ENCODE results near the gene PPIP5K1. TPM values are rescaled to one million over a fixed set of nuclear protein-coding genes. Genes with fewer than 3 reads are reported as not detected.

Gene PPIP5K1
- total and polyA plus RNA-seq, 2 of the 4 experiments (the other 2 are of a cell fraction) = 12.7 to 14.2 TPM

DNA sequence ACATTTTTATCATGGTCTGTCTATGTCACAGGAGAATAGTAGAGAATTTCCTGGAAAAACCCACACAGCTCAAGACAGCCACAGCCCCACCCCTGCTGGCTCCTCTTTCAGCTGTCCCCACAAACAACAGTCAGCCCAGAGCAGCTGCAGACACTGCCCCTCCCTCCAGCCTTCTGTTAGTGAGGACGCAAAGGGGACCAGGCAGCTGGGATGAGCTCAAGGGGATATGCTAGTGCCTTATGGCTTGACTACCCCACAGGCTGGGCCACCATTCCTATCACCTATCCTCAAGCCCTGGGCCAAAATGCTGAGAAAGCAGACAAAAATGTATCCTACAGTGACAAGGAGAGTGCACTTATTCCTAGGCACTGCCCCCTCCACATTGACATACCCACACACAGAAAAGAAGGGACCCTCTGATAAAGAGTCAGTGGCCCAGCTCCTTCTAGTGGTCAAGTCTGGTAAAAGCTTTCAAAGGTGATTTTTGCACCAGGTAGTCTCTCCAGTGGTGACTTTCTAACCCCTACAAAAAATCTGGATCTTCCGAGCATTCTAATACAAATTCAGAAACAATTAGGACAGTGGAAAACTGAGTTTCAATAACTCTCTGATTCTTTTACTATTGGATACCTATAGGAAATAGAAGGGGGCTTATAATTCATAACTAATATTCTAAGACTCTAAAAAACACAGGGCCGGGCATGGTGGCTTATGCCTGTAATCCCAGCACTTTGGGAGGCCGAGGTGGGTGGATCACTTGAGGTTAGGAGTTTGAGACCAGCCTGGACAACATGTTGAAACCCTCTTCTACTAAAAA, 75.6 kb downstream of the PPIP5K1 start:
- H4K5ac ChIP-seq (ENCODE audit: low read depth, low read length) = peak overlapping the region; percentile 50; the same call in 1 of the 2 replicates
- DNase-seq (peak; percentile 49), ATAC-seq (ENCODE audit: low read depth) (no peak)
- H3K27me3 ChIP-seq (ENCODE audit: control insufficient read depth, insufficient read depth, low read length) = no peaks in the 10 kb centered on the region
- CTCF ChIA-PET = interaction anchor here (0.9 to 2.1 kb wide), 8 partner anchors 9 to 138 kb away, joined by 3 to 10 read pairs (median 5); partner anchors contain the start of gene TP53BP1
- peak overlapping the region; percentile 55; the same call in 1 of the 2 replicates for H3K18ac ChIP-seq (ENCODE audit: low read depth, low read length)
- TF ChIP-seq RAD21 (IDR thresholded peaks at IDR 0.05; ENCODE audit: low read length) = peak; percentile 49
- TF ChIP-seq, protein P1, sequence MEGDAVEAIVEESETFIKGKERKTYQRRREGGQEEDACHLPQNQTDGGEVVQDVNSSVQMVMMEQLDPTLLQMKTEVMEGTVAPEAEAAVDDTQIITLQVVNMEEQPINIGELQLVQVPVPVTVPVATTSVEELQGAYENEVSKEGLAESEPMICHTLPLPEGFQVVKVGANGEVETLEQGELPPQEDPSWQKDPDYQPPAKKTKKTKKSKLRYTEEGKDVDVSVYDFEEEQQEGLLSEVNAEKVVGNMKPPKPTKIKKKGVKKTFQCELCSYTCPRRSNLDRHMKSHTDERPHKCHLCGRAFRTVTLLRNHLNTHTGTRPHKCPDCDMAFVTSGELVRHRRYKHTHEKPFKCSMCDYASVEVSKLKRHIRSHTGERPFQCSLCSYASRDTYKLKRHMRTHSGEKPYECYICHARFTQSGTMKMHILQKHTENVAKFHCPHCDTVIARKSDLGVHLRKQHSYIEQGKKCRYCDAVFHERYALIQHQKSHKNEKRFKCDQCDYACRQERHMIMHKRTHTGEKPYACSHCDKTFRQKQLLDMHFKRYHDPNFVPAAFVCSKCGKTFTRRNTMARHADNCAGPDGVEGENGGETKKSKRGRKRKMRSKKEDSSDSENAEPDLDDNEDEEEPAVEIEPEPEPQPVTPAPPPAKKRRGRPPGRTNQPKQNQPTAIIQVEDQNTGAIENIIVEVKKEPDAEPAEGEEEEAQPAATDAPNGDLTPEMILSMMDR (conservative IDR thresholded peaks at IDR 0.05; ENCODE audit: low read depth, low read length) = peak; percentile 59
- TF ChIP-seq, protein P2, sequence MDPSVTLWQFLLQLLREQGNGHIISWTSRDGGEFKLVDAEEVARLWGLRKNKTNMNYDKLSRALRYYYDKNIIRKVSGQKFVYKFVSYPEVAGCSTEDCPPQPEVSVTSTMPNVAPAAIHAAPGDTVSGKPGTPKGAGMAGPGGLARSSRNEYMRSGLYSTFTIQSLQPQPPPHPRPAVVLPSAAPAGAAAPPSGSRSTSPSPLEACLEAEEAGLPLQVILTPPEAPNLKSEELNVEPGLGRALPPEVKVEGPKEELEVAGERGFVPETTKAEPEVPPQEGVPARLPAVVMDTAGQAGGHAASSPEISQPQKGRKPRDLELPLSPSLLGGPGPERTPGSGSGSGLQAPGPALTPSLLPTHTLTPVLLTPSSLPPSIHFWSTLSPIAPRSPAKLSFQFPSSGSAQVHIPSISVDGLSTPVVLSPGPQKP (IDR thresholded peaks at IDR 0.05; ENCODE audit: borderline replicate concordance, low read depth, low read length) = no peak
- no peak for TF ChIP-seq MXI1 (IDR thresholded peaks at IDR 0.05; ENCODE audit: borderline replicate concordance, low read depth, low read length)
- TF ChIP-seq, protein P3, sequence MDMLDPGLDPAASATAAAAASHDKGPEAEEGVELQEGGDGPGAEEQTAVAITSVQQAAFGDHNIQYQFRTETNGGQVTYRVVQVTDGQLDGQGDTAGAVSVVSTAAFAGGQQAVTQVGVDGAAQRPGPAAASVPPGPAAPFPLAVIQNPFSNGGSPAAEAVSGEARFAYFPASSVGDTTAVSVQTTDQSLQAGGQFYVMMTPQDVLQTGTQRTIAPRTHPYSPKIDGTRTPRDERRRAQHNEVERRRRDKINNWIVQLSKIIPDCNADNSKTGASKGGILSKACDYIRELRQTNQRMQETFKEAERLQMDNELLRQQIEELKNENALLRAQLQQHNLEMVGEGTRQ (IDR thresholded peaks at IDR 0.05; ENCODE audit: low read depth, low read length) = no peak
- peak; percentile 20; the same call in 1 of the 2 replicates for TF ChIP-seq SMC3 (IDR thresholded peaks at IDR 0.05; ENCODE audit: low read depth, low read length)
- TF ChIP-seq POLR2A (IDR thresholded peaks at IDR 0.05; ENCODE audit: low read depth, low read length) = no peak
- no peak overlapping the region for H3K9ac ChIP-seq (ENCODE audit: low read depth, low read length)
- H2BK20ac ChIP-seq (ENCODE audit: low read depth, low read length) = peak overlapping the region; percentile 94
- intact Hi-C loops (cut with micrococcal nuclease) = loop anchor here (10.0 kb wide), 1 partner anchor 260 kb away; the partner anchor contains the start of gene ELL3
- peak overlapping the region; percentile 37 for H3K27ac ChIP-seq (ENCODE audit: insufficient read depth, low read length)
- no peaks in the 10 kb centered on the region for H3K9me3 ChIP-seq (ENCODE audit: control insufficient read depth, insufficient read depth, low read length)
- H2BK5ac ChIP-seq (ENCODE audit: low read depth, low read length, poor library complexity, severe bottlenecking) = peak overlapping the region; percentile 89
- peaks cover 10% of the 10 kb centered on the region for H4K20me1 ChIP-seq (ENCODE audit: insufficient read depth, low read length)
- H4K91ac ChIP-seq (ENCODE audit: insufficient read depth, low read depth, low read length) = peak overlapping the region; percentile 41
- H3K9me1 ChIP-seq (ENCODE audit: insufficient read depth, low read length) = peaks cover 19% of the 10 kb centered on the region
- peak overlapping the region; percentile 85 for H2AFZ ChIP-seq (replicated peaks; ENCODE audit: low read length, poor library complexity)
- peak overlapping the region; percentile 89; the same call in 1 of the 2 replicates for H2AK5ac ChIP-seq (ENCODE audit: low read depth, low read length)
- peak overlapping the region; percentile 89 for H2BK120ac ChIP-seq (ENCODE audit: low read depth, low read length)
- in situ Hi-C loops (cut with MboI; ENCODE audit: low sequenced_read_pairs) = no loop called here
- H3K36me3 ChIP-seq (ENCODE audit: control insufficient read depth, insufficient read depth, low read length) = no peaks in the 10 kb centered on the region
- H3K4me2 ChIP-seq (ENCODE audit: low read depth, low read length) = peak overlapping the region; percentile 15; the same call in 1 of the 2 replicates
- H4K8ac ChIP-seq (ENCODE audit: low read depth in 2 of 2, low read length in 2 of 2) = peak overlapping the region; percentile 6 to 85; a peak in 3 of 4 replicates
- H3K4me3 ChIP-seq (ENCODE audit: insufficient read depth, low read depth, low read length) = no peak overlapping the region
- H3K14ac ChIP-seq (replicated peaks; ENCODE audit: low read depth, low read length) = peak overlapping the region; percentile 73
- peak overlapping the region; percentile 73; the same call in 1 of the 2 replicates for H3K23ac ChIP-seq (ENCODE audit: low read depth, low read length)
- peak overlapping the region; percentile 48; the same call in 1 of the 2 replicates for H3K56ac ChIP-seq (ENCODE audit: extremely low read depth, insufficient read depth, low read length)
- peak overlapping the region; percentile 47; the same call in 1 of the 3 replicates for H2BK15ac ChIP-seq (ENCODE audit: low read depth, low read length)
- peaks cover 14 to 44% of the 10 kb centered on the region in 2 experiments for H3K79me1 ChIP-seq (ENCODE audit: low read depth in 1 of 2, low read length in 2 of 2)
- H3K4me1 ChIP-seq (ENCODE audit: control insufficient read depth, insufficient read depth, low read length) = peaks cover 24% of the 10 kb centered on the region
- no CpG with 5 or more reads among the region's 4 CpGs for WGBS, 2 experiments (ENCODE audit: extremely low coverage in 2 of 2, insufficient read length in 1 of 2)
- no TSS peak for BruUV-seq (replicated peaks)
- H3K4ac ChIP-seq (ENCODE audit: low read depth, low read length) = peak overlapping the region; percentile 83
- POLR2A ChIA-PET (ENCODE audit: unreplicated experiment) = no interaction called here
- dilution Hi-C loops (cut with HindIII; ENCODE audit: low sequenced_read_pairs, unreplicated experiment) = no loop called here
- H2AK9ac ChIP-seq (replicated peaks; ENCODE audit: low read depth, low read length, poor library complexity) = peak overlapping the region; percentile 88
